Measurements from ENCODE around the gene ALS2CL.
"Not testable (repeated sequence)": the region's sequence is repeated elsewhere in the genome, so short reads cannot be mapped to it uniquely, and the experiment has no call there.

Gene ALS2CL

GRCh38 chr3:46704346-46704745, 10.9 kb upstream of the ALS2CL start:
- DNase-seq: not testable (repeated sequence)

GRCh38 chr3:46703013-46703520, 9.6 kb upstream of the ALS2CL start:
- no peak for DNase-seq

DNA sequence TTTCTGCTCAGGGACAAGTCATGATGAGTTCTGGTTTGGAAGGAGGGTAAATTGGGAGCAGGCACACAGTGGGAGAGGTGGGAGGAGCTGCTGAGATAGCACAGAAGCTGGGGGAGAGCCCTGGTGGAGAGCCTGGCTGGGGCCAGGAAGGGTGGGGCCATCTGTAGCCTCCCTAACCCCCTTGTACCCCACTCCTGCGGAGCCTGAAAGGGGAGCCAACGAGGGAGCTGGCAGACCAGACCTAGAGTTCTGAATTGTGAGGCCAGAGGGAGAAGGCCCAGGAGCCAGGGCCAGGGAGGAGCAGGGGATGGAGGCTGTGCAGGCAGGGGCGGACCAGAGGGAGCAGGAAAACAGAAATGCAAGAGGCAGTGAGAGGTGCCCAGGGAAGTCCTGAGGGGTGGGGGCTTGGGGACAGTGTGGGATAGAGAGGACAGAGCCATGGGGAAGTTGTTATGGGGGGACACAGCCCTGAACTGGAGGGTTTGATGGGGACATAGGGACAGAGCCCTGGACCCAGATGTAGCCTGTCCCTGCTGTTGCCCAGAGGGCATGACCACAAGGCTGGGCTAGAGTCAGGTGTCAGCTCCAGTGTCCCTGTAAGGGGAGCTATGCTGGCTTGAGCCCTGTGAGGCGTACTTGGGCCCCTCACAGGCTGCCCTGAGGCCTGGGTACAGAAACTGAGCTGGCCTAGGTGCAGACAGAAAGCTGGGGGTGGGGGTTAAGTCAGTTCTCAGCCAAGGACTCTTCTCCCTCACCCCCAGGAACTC, 8.9 kb upstream of the ALS2CL start:
- no peak for DNase-seq

DNA sequence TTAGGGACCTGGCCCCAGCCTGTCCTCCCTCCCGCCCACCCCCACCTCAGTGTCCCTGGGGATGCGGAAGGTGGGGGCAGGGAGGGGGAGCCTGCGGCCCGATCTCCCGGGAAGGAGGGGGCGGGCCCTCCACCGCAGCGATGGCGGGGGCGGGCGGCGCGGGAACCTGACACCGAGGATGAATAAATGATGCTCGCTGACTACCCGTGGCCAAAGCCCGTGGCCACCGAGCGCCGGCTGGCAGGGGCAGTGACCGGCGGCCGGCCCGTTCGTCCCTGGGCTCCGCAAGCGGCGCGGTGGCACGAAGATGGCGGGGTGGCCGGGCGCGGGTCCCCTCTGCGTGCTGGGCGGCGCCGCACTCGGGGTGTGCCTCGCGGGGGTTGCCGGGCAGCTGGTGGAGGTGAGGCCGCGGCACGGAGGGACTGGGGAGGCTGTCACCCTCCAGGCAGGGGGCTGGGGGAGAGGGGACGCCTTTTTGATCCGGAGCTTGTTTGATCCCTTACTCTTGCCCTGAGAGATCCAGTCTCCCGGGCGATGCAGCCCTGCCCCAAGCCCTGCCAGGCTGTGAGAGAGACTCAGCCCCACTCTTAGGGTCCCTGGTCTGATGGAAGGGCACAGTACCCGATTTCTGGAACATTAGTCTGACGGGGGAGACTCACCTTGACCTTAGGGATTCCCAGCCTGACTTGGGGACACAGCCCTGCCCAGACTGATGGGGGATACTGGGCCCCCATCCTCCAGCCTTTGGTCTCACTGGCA, 7.9 kb upstream of the ALS2CL start, which contains the start of gene TMIE:
TMIE (plus strand) TSS at position 212 of the 759 bp plus-strand sequence; CDS start at position 308, 96 bp downstream.
- no peak for DNase-seq

- DNase-seq: no peak
These were observed 7.3 kb upstream of the ALS2CL start for GRCh38 chr3:46700772-46701171.

DNA sequence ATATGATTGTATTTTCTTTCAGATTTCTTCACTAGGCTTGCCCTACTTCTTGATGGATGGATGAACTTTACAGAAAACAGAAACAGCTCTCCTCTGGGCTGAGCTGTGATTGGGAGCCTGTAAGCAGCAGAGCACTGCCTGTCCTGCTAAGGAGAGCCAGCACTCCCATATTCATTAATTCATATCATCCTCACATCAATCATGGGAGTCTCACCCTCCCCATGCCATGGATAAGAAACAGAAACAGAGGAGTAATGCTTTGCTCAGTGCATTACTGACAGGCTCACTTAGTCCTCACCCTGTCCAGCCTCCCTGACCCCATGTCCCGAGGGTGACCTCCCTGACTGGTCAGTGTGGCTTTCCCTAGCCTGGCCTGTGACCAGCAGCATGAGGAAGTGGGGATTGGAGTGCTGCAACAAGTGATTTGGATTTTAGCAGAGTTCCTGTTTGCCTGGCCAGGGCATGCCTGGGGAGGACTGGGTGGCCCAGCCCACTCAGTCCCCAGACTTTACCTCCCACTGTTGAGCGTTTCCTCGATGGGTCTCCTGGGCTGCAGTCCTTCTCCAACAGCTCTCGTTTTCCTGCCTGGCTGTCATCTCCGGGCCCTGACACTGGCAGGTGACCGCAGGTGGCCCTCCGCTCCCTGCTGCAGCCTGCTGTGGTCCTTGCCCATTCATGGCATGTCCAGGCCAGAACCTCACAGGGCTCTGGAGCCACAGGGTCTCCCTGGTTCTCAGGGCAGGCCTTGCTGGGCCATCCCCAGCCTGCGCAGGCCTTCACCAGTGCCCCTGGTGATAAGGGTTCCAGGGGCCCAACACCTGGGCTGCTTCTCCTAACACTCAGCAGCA, 6.4 kb upstream of the ALS2CL start:
- peak in 1 of 2 donors; percentile 60 for DNase-seq

DNA sequence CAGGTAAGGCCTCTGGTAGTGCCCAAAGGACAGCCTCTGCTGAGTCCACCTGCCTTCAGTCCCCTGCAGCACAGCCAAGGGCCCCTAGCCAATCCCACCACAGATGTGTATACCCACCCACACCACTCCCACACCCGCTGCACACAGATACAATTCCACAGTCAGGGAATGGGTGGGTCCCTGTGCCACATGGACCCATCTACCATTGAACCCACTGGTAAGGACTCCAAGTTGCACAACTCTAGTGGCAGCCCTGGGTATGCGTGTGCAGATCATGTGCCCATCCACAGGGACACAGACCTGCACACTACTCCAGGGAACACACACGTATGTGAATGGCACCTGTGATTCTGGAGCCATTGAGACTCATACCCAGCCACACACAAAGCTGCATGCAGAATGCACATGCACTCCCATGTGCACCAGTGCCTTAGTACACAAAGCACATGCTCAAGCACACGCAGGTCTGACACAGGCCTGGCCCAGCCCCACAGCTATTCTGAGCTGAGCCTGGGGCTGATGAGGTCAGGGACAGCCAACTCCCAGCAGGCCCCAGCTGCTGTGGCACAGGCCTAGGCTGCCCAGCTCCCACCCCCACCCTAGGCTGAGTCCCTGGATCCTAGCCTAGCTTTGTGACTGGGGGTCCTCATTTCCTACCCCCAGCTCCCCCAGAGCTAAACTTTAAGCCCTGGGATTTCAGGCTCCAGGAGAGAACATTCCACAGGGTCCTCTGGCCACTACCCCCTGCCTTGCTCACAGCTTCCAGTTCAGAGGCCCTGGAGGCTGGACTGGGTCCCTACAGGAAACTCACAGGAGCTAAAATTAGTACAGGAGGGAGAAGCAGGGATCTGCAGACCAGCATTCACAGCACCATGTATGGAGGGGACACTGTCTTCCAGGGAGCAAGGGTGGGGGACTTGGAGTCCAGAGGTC, 2.7 kb upstream of the ALS2CL start:
- no peak for DNase-seq

GRCh38 chr3:46695177-46695961, 1.9 kb upstream of the ALS2CL start:
- peak; percentile 49 to 63 for DNase-seq

DNA sequence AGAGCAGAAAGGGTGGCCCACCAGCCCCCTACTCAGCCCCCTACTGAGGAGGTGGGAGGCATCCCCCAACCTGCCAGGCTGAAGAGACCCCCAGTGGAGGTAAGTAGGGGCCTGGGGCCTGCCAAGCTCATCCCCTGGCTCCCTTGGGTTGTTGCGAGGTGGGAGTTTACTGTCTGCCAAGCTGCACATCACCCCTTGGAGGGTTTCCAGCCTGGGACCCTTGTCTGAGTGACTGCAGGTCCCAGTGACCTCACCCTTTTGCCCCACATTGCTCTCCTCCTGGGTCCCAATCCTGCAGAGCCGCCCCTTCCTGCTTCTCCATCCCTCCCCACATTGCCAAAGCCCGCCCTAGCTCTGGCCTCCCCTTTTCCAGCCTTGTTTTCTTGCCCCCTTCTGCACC, 1.0 kb upstream of the ALS2CL start:
- no peak for DNase-seq

GRCh38 chr3:46693892-46694226, 380 bp upstream of the ALS2CL start:
- DNase-seq: peak in 1 of 2 donors; percentile 53

DNA sequence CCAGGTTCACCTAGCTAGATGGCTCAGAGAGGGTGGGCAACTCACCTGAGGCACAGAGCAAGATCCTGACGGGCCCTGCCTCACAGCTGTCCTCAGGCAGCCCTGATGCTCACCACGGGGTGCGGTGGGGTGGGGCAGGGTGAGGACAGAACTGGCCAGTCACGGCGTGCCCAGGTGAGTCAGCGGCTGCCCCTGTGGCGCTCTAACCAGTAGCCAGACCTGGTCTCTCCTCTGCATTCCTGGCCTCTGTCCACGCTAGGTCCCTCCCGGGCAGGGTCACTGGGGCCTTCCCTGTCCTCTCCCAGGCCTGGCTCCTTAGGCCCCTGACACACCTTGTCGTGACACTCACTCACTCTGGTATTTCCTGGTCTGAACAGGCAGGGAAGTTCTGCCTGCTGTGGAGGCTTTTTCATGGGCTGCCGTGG, 901 bp downstream of the ALS2CL start:
- DNase-seq: no peak

DNA sequence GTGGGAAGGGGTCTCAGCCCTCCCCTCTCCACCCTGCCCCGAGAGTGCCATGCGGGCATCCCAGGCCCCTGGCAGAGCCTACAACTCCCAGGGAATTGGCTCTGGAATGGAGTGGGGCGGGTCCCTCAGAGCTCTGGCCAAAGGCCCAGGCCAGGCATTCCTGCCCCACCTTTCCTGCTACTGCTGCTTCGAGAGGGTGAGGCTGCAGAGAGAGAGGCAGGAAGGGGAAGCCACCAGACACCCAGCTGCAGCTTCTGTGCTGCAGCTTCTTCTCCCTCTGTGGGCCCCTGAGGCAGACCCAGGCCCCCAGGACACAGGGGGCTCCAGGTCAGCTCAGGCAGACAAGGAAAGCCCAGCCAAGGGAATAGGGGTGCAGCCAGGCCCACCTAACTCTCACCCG, 2.7 kb downstream of the ALS2CL start:
- DNase-seq: no peak

DNA sequence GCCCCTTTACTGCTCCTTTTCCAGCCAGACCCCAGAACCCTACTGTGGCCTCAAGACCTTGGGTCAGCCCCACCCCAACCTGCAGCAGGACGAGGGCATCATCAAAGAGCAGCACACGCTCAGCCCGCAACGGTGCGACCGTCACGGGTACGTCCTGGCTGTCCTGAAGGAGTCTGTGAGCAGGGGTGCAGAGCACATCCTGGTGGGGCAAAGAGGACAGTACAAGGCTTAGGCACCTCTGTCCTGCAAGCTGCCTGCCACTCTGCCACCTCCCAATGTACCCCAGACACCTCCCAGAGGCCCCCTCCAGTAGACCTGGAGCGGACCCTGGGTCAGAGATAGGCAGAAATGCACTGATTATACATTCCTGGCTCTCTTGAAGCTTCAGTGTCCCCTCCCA, 8.0 kb downstream of the ALS2CL start:
- no peak for DNase-seq

DNA sequence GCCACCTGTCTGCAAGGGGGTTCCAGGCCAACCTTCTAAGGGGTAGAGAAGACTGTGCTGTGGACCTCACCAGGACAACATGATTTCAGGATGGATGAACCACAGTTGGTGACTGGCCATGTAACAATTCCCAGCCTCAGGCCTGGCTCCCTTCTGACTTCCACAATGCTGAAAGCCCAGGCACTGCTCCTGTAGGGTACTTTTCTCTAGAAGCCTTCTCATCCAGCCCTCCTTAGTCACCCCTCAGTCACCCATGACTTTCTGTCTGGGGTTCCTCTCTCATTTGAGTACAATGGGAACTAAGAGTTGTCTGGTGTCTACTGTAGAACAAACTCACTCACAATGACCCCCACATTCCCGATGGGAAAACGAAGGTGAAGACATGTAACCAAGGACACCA, 8.6 kb downstream of the ALS2CL start:
- no peak for DNase-seq

DNA sequence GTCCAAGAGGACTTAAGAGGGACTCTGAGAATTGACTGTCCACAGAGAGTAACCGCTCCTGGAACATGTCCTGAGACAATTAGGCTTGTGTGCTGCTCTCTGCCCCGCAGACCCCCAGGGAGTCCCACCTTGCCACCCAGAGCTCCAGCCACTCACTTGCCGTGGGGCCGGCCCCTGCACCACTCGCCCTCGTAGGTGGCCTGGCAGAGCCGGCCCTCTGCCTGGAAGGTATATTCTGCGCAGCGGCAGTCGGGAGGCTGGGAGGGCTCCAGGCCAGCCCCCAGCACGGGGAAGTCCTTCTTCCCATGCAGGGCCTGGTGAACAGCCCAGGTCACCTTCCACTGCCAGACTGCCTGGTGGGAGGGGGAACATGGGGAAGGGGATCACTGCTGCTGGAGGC, 10.5 kb downstream of the ALS2CL start:
- no peak for DNase-seq

DNA sequence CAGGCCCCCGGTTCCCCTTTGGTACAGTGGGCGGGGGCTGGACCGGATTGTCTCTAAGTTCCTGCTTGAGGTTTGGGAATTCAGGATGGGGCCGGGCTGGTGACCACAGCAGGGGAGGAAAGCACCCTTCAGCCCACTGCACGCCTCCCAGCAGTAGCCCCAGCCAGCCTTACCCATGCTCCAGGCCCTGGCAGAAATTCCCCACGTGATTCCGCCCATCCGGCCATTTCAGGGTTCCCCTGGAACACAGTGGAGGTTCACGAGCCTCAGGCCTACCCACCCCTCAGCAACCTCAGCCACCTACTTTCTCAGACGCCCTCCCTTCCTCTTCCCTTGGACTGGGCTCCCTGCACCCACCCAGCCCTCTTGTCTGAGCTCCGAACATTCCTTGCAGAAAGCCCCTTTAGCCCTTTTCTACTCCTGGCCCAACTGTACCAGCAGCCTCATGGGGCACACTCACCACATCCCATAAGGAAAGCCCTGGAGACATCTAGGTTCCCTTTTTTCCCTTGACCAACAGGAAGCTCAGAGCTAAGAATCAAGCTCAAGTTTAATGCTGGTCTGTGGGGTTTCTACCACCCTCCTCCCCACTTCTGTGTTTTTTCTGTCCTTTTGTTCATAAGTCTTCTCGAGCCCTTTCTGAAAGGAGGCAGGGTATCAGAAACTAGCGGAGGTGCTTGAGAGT, 11.5 kb downstream of the ALS2CL start:
- DNase-seq: no peak

DNA sequence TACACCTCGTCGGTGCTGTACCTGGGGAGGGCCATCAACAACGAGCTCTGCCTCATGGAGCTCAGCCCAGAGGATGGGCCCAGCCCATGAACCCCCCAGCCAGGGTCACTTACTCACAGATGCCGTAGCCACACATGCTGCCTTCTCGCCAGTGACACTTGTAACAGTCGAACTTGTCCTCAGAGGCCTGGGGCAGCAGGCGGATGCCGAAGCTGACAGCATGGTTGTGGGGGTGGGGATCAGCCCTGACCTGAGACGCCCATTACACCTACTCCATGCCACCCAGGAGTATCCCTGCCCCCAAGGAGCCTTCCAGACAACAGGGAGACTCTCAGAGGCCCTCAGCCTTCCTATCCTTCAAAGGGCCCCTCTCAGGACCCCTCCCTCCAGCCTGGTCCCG, 12.1 kb downstream of the ALS2CL start:
- no peak for DNase-seq

DNA sequence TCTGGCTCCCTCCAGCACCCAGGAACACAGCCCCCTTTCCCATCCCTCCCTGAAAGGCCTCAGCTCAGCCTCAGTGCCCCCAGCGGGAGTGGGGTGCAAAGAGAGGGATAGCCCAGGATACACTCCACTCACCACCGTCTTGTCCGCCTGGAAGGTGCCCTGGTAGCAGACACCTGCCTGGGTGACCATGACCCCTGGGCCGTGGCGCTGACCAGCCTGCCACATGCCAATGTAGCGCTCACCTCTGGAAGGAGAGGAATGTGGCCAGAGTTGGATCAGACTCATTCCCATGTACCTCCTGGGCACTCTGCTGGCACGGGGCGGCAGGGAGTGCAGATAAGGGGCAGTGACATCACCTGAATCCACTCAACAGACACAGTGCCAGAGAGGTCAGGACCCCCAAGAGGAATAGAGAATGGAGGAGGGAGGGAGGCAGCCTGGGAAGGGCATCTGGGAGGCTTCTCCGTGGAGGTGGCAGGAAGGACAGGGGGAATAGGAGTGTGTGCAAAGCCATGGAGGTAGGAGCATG, 13.1 kb downstream of the ALS2CL start:
- no peak for DNase-seq

- no peak for DNase-seq
These were observed 13.8 kb downstream of the ALS2CL start for GRCh38 chr3:46679681-46680080.

- no peak for DNase-seq
These were observed 15.2 kb downstream of the ALS2CL start for GRCh38 chr3:46678280-46678679.

GRCh38 chr3:46677411-46677726, 16.1 kb downstream of the ALS2CL start:
- no peak for DNase-seq
